GM23248 (cell line): ENCODE results near the gene UVRAG. TPM values are rescaled to one million over a fixed set of nuclear protein-coding genes. Genes with fewer than 3 reads are reported as not detected.

ENCODE experiments used
- DNase-seq: peaks from one replicate; pipeline ENCODE4 v3.0.0-alpha.2; 2015
- H2AFZ ChIP-seq: fragments of 200-600 bp; sonication (generic); 2 replicates; pipeline ENCODE4 v1.6.1; 2016; ENCODE audit warnings: antibody characterized with exemption
- H3F3A ChIP-seq: fragments of 200-600 bp; sonication (generic); 2 replicates; pipeline ENCODE4 v1.6.1; 2016; ENCODE audit warnings: mild to moderate bottlenecking, antibody characterized with exemption, mixed run types; ENCODE audit not compliant: insufficient read depth
- H3K27ac ChIP-seq: fragments of 200-600 bp; sonication (generic); 2 replicates; pipeline ENCODE4 v1.5.1; 2016; ENCODE audit warnings: mild to moderate bottlenecking
- H3K27me3 ChIP-seq: fragments of 200-600 bp; sonication (generic); replicated peaks from 2 replicates; pipeline ENCODE4 v1.6.1; 2016; ENCODE audit warnings: mild to moderate bottlenecking; ENCODE audit not compliant: insufficient read depth
- H3K36me3 ChIP-seq: fragments of 200-600 bp; sonication (generic); 2 replicates; pipeline ENCODE4 v1.6.1; 2016; ENCODE audit warnings: low read depth, mild to moderate bottlenecking
- H3K4me1 ChIP-seq: fragments of 200-600 bp; sonication (generic); 2 replicates; pipeline ENCODE4 v1.6.1; 2016; ENCODE audit warnings: mild to moderate bottlenecking; ENCODE audit not compliant: insufficient read depth
- H3K4me2 ChIP-seq: fragments of 200-600 bp; sonication (generic); one replicate; pipeline ENCODE4 v1.6.1; 2016; ENCODE audit warnings: mild to moderate bottlenecking; ENCODE audit not compliant: unreplicated experiment
- H3K4me3 ChIP-seq: fragments of 200-600 bp; sonication (generic); 2 replicates; pipeline ENCODE4 v1.5.1; 2016; ENCODE audit warnings: mild to moderate bottlenecking
- H3K79me2 ChIP-seq: fragments of 200-600 bp; sonication (generic); 2 replicates; pipeline ENCODE4 v1.6.1; 2016; ENCODE audit warnings: mild to moderate bottlenecking; ENCODE audit not compliant: insufficient read depth
- H3K9ac ChIP-seq: fragments of 200-600 bp; sonication (generic); 2 replicates; pipeline ENCODE4 v1.6.1; 2016; ENCODE audit warnings: mild to moderate bottlenecking
- H3K9me2 ChIP-seq: fragments of 200-600 bp; sonication (generic); 2 replicates; pipeline ENCODE4 v1.6.1; 2016; ENCODE audit warnings: mixed run types, mild to moderate bottlenecking, moderate library complexity; ENCODE audit not compliant: insufficient read depth
- H3K9me3 ChIP-seq: fragments of 200-600 bp; sonication (generic); one replicate; pipeline ENCODE4 v1.6.1; 2017; ENCODE audit warnings: low read depth
- H4K20me1 ChIP-seq: fragments of 200-600 bp; sonication (generic); 2 replicates; pipeline ENCODE4 v1.6.0; 2016; ENCODE audit not compliant: insufficient read depth
- EZH2 ChIP-seq: fragments of 200-600 bp; sonication (generic); IDR thresholded peaks from 2 replicates; pipeline ENCODE4 v1.6.1; 2018; ENCODE audit warnings: antibody characterized with exemption, mild to moderate bottlenecking; ENCODE audit not compliant: insufficient read depth, poor library complexity, severe bottlenecking
- EZH2phosphoT487 ChIP-seq: fragments of 200-600 bp; sonication (generic); IDR thresholded peaks from 2 replicates; pipeline ENCODE4 v1.6.1; 2018; ENCODE audit warnings: antibody characterized with exemption, moderate library complexity, mild to moderate bottlenecking, low read depth; ENCODE audit not compliant: insufficient read depth
- WGBS, 2 experiments: methylation state at CpG; one replicate each; pipeline ENCODE4 v1.1.6; 2015 to 2017; ENCODE audit warnings: low lambda C conversion rate in 2 of 2, low coverage in 1 of 2; ENCODE audit errors: missing lambda C conversion rate in 2 of 2; 5-methylcytosine and 5-hydroxymethylcytosine counted together
- in situ Hi-C: fragments of 300-500 bp; cut with MboI; formaldehyde crosslinking; loops from 2 replicates; pipeline ENCODE4 v1.15.0; 2020
- polyA plus RNA-seq: library from polyadenylated mRNA; unstranded; fragments of >200 nt; fragmentation: Nextera tagmentation; extraction: Ambion mirVana; gene quantifications from 2 replicates; pipeline ENCODE4 v1.2.1, GENCODE V29; 2016
- total RNA-seq: library from RNA; depleted of rRNA; stranded (reverse); fragments of >200 nt; shearing (Covaris generic); gene quantifications from 2 replicates; pipeline ENCODE4 v1.2.3, GENCODE V29; 2014

The UVRAG gene
- total and polyA plus RNA-seq, 2 experiments from 2014 or later: 9.9 to 11.0 TPM

- H3K4me2 ChIP-seq: no peak overlapping the region
- H3K4me1 ChIP-seq: peaks cover 7% of the 10 kb centered on the region; the same call in 1 of the 2 replicates
- no peak overlapping the region for H3K9ac ChIP-seq
- DNase-seq: no peak
- no peaks in the 10 kb centered on the region for H3K36me3 ChIP-seq
- 75 to 81% methylated on average over 9 to 11 of the region's 11 CpGs for WGBS, 2 experiments
- no peaks in the 10 kb centered on the region for H3K79me2 ChIP-seq
- H3K9me3 ChIP-seq: no peaks in the 10 kb centered on the region
- TF ChIP-seq EZH2 (no peak), EZH2phosphoT487 (no peak)
- H3K4me3 ChIP-seq: no peak overlapping the region
- in situ Hi-C loops: no loop called here
- H3K27me3 ChIP-seq: peaks cover 6% of the 10 kb centered on the region; the same call in 1 of the 2 replicates
- no peak overlapping the region for H3K27ac ChIP-seq
- H2AFZ ChIP-seq: no peak overlapping the region
- H3K9me2 ChIP-seq: no peaks in the 10 kb centered on the region
- H4K20me1 ChIP-seq: no peaks in the 10 kb centered on the region
- H3F3A ChIP-seq: no peaks in the 10 kb centered on the region
These were observed 348.4 kb downstream of the UVRAG start for GRCh38 chr11:76163289-76163880.

- no peak for TF ChIP-seq EZH2phosphoT487
- TF ChIP-seq EZH2: no peak
- Histone ChIP-seq H3K4me1 (peaks cover 7% of the 10 kb centered on the region; the same call in 1 of the 2 replicates), H2AFZ (no peak overlapping the region), H3K36me3 (no peaks in the 10 kb centered on the region), H4K20me1 (no peaks in the 10 kb centered on the region), H3K27ac (no peak overlapping the region), H3K4me3 (no peak overlapping the region), H3F3A (no peaks in the 10 kb centered on the region), H3K27me3 (peaks cover 6% of the 10 kb centered on the region; the same call in 1 of the 2 replicates), H3K9ac (no peak overlapping the region), H3K9me2 (no peaks in the 10 kb centered on the region), H3K9me3 (no peaks in the 10 kb centered on the region), H3K79me2 (no peaks in the 10 kb centered on the region), H3K4me2 (no peak overlapping the region)
- in situ Hi-C loops: no loop called here
- DNase-seq: no peak
- 75% methylated on average over 5 to 13 of the region's 13 CpGs for WGBS, 2 experiments
These were observed 349.1 kb downstream of the UVRAG start for GRCh38 chr11:76164081-76164480.

- in situ Hi-C loops: no loop called here
- peaks cover 6% of the 10 kb centered on the region; the same call in 1 of the 2 replicates for H3K27me3 ChIP-seq
- no peaks in the 10 kb centered on the region for H4K20me1 ChIP-seq
- H2AFZ ChIP-seq: no peak overlapping the region
- no peak overlapping the region for H3K27ac ChIP-seq
- TF ChIP-seq EZH2: no peak
- TF ChIP-seq EZH2phosphoT487: no peak
- H3K79me2 ChIP-seq: no peaks in the 10 kb centered on the region
- no peaks in the 10 kb centered on the region for H3K9me2 ChIP-seq
- no peak overlapping the region for H3K9ac ChIP-seq
- peaks cover 7% of the 10 kb centered on the region; the same call in 1 of the 2 replicates for H3K4me1 ChIP-seq
- no peaks in the 10 kb centered on the region for H3K36me3 ChIP-seq
- H3K9me3 ChIP-seq: no peaks in the 10 kb centered on the region
- DNase-seq: no peak
- H3K4me2 ChIP-seq: no peak overlapping the region
- H3K4me3 ChIP-seq: no peak overlapping the region
- WGBS, 2 experiments: 75 to 88% methylated on average over 12 to 49 of the region's 50 CpGs
- H3F3A ChIP-seq: no peaks in the 10 kb centered on the region
These were observed 350.1 kb downstream of the UVRAG start for GRCh38 chr11:76164861-76165751.

DNA sequence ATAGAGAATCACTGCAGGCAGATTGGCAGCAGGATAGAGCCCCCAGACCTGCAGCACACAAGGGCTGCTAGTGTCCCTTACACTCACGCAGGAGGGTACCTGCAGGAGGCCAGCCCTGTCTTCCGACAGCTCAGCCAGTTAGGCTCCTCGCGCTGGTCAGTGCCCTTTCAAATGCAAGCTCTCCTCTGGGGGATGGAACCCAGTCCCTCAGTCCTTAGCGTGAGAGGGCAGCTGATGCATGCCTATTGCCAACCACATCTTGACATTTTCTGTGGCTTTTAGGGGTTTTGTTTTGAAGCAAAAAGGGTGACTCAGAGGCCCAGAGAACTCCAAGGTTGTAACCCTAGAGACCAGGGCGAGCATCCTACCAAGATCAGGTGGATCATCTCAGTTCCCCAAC lies 351.3 kb downstream of the UVRAG start:
- 86 to 95% methylated on average over 6 of the region's 6 CpGs for WGBS, 2 experiments
- H3K36me3 ChIP-seq: no peaks in the 10 kb centered on the region
- H3K4me2 ChIP-seq: no peak overlapping the region
- DNase-seq: no peak
- H3K27me3 ChIP-seq: peaks cover 6% of the 10 kb centered on the region; the same call in 1 of the 2 replicates
- H3F3A ChIP-seq: no peaks in the 10 kb centered on the region
- H3K27ac ChIP-seq: no peak overlapping the region
- no peaks in the 10 kb centered on the region for H4K20me1 ChIP-seq
- H3K4me1 ChIP-seq: peaks cover 7% of the 10 kb centered on the region; the same call in 1 of the 2 replicates
- no peaks in the 10 kb centered on the region for H3K9me2 ChIP-seq
- H3K9me3 ChIP-seq: no peaks in the 10 kb centered on the region
- H3K4me3 ChIP-seq: no peak overlapping the region
- in situ Hi-C loops: no loop called here
- TF ChIP-seq EZH2: no peak
- no peak for TF ChIP-seq EZH2phosphoT487
- H3K79me2 ChIP-seq: no peaks in the 10 kb centered on the region
- H3K9ac ChIP-seq: no peak overlapping the region
- no peak overlapping the region for H2AFZ ChIP-seq
